Uterus (tissue), 2 donors: ENCODE measurements around the gene CELA2B.

Source experiments
- CTCF ChIP-seq, 4 experiments: fragments of 200-600 bp in 2 of 4; fragments of 450-650 bp in 2 of 4; sonication (generic) in 2 of 4; IDR thresholded peaks; one replicate each; pipeline ENCODE4 v1.5.1; 2016 to 2019; ENCODE audit warnings: antibody characterized with exemption in 4 of 4, mild to moderate bottlenecking in 2 of 4, moderate library complexity in 1 of 4
- POLR2A ChIP-seq, 2 donors: fragments of 450-650 bp; IDR thresholded peaks; one replicate each; pipeline ENCODE4 v1.6.1; 2016; ENCODE audit warnings: antibody characterized with exemption in 2 of 2, mild to moderate bottlenecking in 1 of 2, moderate library complexity in 1 of 2

GRCh38 chr1:15540186-15540585 lies 64.3 kb downstream of the CELA2B start:
- TF ChIP-seq POLR2A (IDR thresholded peaks at IDR 0.05) = no peak
- no peak for TF ChIP-seq CTCF (IDR thresholded peaks at IDR 0.05)
